Epithelial cell of esophagus (primary cell): Measurements from ENCODE around the gene CLDN24.

Experiments used
- DNase-seq: peaks from one replicate; pipeline ENCODE4 v3.0.0; 2010; ENCODE audit warnings: low read depth
- H3K4me3 ChIP-seq: 2 replicates; pipeline ENCODE4 v1.5.1; 2011; ENCODE audit warnings: mild to moderate bottlenecking, low read length, control low read depth
- CTCF ChIP-seq: IDR thresholded peaks from 2 replicates; pipeline ENCODE4 v1.5.1; 2011; ENCODE audit warnings: low read depth, mild to moderate bottlenecking, low read length, control low read depth, inconsistent platforms; ENCODE audit not compliant: insufficient read depth; ENCODE audit errors: missing control alignments

CLDN24 gene

GRCh38 chr4:183322326-183322725 lies at the start of gene CLDN24:
TSS of gene CLDN24 (minus strand) at chr4:183322426. CDS start at chr4:183322426, 0 bp downstream.
- no peak for DNase-seq
- TF ChIP-seq CTCF: no peak
- H3K4me3 ChIP-seq: no peak within 1 kb of the TSS

DNA sequence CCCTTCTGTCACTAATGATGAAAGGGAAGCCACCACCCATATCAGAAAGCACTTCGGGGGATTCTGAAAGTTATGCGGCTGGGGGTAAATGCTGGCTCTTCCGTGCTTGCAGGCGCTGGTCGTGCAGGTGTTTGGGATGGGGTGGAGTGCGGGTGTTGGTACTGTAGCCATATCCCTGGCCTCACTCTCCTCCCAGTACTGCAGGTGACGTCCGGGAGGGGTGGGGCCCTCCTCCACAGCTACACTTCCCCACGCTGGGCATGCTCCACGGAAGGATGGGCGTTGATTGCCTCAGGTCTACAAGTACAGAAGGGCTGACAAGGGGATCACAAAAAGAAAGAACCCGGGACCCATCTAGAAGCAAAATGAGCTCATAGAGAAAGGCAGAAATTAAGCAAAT lies 48.6 kb upstream of the CLDN24 start:
- H3K4me3 ChIP-seq: no peak overlapping the region
- no peak for TF ChIP-seq CTCF
- no peak for DNase-seq

GRCh38 chr4:183369073-183369472 lies 46.8 kb upstream of the CLDN24 start:
- no peak for DNase-seq
- no peak overlapping the region for H3K4me3 ChIP-seq
- TF ChIP-seq CTCF: no peak

- no peak for DNase-seq
- no peak for TF ChIP-seq CTCF
- H3K4me3 ChIP-seq: no peak overlapping the region
These were observed 44.1 kb upstream of the CLDN24 start for GRCh38 chr4:183366206-183366835.

GRCh38 chr4:183364025-183364424 lies 41.8 kb upstream of the CLDN24 start:
- no peak for TF ChIP-seq CTCF
- no peak overlapping the region for H3K4me3 ChIP-seq
- DNase-seq: no peak

GRCh38 chr4:183362916-183363542 lies 40.8 kb upstream of the CLDN24 start:
- peak; percentile 63 for DNase-seq
- TF ChIP-seq CTCF: peak; percentile 29

GRCh38 chr4:183362036-183362435 lies 39.8 kb upstream of the CLDN24 start:
- DNase-seq: no peak
- no peak overlapping the region for H3K4me3 ChIP-seq

More at GRCh38 chr4:183362916-183363542, 40.8 kb upstream of the CLDN24 start:
- no peak overlapping the region for H3K4me3 ChIP-seq

More at GRCh38 chr4:183362036-183362435, 39.8 kb upstream of the CLDN24 start:
- no peak for TF ChIP-seq CTCF
